22Rv1 (cell line): ENCODE data around the gene SCN5A.

Source experiments
- H3K27ac ChIP-seq: fragments of 450-650 bp; 2 replicates; pipeline ENCODE4 v1.5.1; 2017
- ZFX ChIP-seq: fragments of 450-650 bp; IDR thresholded peaks from 2 replicates; pipeline ENCODE4 v1.6.1; 2017; ENCODE audit warnings: antibody characterized with exemption, borderline replicate concordance
- TF ChIP-seq, protein P1 (sequence below): fragments of 450-650 bp; IDR thresholded peaks from 2 replicates; pipeline ENCODE4 v1.5.1; 2017; ENCODE audit warnings: mild to moderate bottlenecking

Gene SCN5A

DNA sequence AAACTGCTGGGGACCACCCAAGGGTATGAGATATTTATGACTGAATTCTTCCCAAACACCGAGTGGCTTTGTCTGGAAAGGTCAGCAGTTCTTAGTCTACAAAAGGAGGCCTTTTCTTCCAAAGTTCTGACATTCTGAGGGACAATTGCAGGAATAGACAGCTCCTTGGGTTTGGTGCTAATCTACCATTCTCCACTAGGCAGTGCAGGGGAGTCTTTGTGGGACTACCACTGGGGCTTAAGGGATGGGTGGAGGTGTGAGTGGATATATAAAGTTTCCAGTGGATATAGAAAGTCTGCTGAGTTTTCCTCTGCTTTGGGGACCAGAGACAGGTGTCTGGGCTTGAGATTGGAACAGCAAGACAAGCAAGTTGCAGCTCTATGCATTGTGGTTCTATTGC lies 90.6 kb downstream of the SCN5A start:
- no peak for TF ChIP-seq ZFX
- TF ChIP-seq, protein P1, sequence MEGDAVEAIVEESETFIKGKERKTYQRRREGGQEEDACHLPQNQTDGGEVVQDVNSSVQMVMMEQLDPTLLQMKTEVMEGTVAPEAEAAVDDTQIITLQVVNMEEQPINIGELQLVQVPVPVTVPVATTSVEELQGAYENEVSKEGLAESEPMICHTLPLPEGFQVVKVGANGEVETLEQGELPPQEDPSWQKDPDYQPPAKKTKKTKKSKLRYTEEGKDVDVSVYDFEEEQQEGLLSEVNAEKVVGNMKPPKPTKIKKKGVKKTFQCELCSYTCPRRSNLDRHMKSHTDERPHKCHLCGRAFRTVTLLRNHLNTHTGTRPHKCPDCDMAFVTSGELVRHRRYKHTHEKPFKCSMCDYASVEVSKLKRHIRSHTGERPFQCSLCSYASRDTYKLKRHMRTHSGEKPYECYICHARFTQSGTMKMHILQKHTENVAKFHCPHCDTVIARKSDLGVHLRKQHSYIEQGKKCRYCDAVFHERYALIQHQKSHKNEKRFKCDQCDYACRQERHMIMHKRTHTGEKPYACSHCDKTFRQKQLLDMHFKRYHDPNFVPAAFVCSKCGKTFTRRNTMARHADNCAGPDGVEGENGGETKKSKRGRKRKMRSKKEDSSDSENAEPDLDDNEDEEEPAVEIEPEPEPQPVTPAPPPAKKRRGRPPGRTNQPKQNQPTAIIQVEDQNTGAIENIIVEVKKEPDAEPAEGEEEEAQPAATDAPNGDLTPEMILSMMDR = no peak
- H3K27ac ChIP-seq = no peak overlapping the region

- TF ChIP-seq, protein P1 = no peak
- TF ChIP-seq ZFX = no peak
- no peak overlapping the region for H3K27ac ChIP-seq
Observed at GRCh38 chr3:38556640-38557358, 92.7 kb downstream of the SCN5A start.

DNA sequence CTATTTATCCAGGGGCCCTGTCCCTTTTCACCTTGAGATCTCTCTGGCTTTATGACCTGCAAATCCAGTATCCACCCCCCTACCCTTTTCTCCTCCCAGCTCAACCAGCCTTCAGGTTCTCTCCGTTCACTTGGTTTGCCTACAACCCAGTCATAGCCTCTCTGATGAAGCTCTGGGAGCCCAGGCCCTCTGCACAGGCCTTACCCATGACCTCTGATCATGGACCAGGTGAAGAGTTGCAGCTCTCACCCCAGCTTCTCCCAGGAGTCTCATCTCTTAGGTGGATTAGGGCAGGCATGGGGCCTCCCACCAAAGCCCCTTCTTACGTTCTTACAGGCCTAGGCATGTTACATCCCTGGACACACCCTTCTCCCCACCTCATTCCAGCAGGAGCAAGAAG lies 93.6 kb downstream of the SCN5A start:
- H3K27ac ChIP-seq = no peak overlapping the region
- TF ChIP-seq ZFX = no peak

- H3K27ac ChIP-seq = no peak overlapping the region
- TF ChIP-seq, protein P1 = no peak
- no peak for TF ChIP-seq ZFX
Observed at GRCh38 chr3:38555149-38555840, 94.2 kb downstream of the SCN5A start.

GRCh38 chr3:38554127-38554827 lies 95.2 kb downstream of the SCN5A start:
- TF ChIP-seq ZFX = no peak
- TF ChIP-seq, protein P1 = no peak
- H3K27ac ChIP-seq = no peak overlapping the region

GRCh38 chr3:38553071-38553470 lies 96.4 kb downstream of the SCN5A start:
- TF ChIP-seq, protein P1 = no peak
- no peak for TF ChIP-seq ZFX
- no peak overlapping the region for H3K27ac ChIP-seq

DNA sequence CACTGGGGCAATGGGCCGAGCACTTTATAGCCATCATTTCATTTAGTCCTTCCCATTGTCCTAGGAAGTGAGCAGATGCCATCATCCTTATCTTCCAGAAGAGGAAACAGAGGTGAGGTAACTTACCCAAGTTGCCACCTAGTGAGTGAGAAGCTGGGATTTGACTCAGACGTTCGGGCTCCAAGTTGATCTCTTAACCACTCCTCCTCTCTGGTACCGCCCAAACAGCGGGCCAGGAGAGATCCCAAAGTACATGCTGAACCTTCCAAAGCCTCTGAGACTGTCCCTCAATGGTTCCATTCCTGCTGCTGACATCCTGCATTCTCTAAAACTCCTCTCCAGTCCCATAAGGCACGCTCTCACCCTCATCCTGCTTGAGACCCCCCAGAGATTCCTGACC lies 97.1 kb downstream of the SCN5A start:
- TF ChIP-seq, protein P1 = no peak
- no peak for TF ChIP-seq ZFX
- H3K27ac ChIP-seq = no peak overlapping the region
